ENCODE data around the gene PLOD2.

PLOD2 gene

GRCh38 chr3:146024260-146024659, 136.7 kb downstream of the PLOD2 start:
- no peak for DNase-seq (ENCODE audit: insufficient read length, low spot score)
- FAIRE-seq: no peak
- TF ChIP-seq PAX5 (IDR thresholded peaks at IDR 0.05; ENCODE audit: insufficient read depth, low read length, severe bottlenecking): no peak
- TF ChIP-seq POU2F2 (IDR thresholded peaks at IDR 0.05; ENCODE audit: low read depth, low read length): no peak
- no peak for TF ChIP-seq POLR2AphosphoS5 (IDR thresholded peaks at IDR 0.05; ENCODE audit: low read depth, low read length)
- no peak for TF ChIP-seq SPI1 (IDR thresholded peaks at IDR 0.05; ENCODE audit: low read depth, low read length)
- TF ChIP-seq TAF1 (IDR thresholded peaks at IDR 0.05; ENCODE audit: low read depth, low read length): no peak
- no peak for TF ChIP-seq POLR2A (IDR thresholded peaks at IDR 0.05; ENCODE audit: low read depth, low read length)

GRCh38 chr3:146020969-146021368, 140.0 kb downstream of the PLOD2 start:
- no peak for DNase-seq (ENCODE audit: insufficient read length, low spot score)
- no peak for TF ChIP-seq POU2F2 (IDR thresholded peaks at IDR 0.05; ENCODE audit: low read depth, low read length)
- TF ChIP-seq TAF1 (IDR thresholded peaks at IDR 0.05; ENCODE audit: low read depth, low read length): no peak
- TF ChIP-seq POLR2AphosphoS5 (IDR thresholded peaks at IDR 0.05; ENCODE audit: low read depth, low read length): no peak
- no peak for TF ChIP-seq PAX5 (IDR thresholded peaks at IDR 0.05; ENCODE audit: insufficient read depth, low read length, severe bottlenecking)
- TF ChIP-seq POLR2A (IDR thresholded peaks at IDR 0.05; ENCODE audit: low read depth, low read length): no peak
- TF ChIP-seq SPI1 (IDR thresholded peaks at IDR 0.05; ENCODE audit: low read depth, low read length): no peak
- no peak for FAIRE-seq

DNA sequence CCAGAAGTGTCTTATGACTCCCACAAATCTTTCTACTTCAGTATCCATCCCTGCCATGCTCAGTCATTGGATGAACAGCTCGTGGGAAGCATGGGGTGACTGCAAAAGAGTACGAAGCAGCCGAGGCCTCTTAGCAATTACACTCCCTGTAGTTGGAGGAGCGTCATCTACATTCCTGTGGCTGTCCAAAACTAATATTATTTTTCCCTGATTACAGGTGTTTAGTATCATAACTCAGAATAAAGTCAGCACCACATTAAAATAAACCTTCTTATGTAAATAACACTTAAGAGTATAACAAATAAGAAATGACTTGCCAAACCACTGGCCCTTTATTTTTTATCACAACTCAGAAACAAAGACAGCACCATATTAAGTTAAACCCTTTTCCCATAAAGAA, 141.5 kb downstream of the PLOD2 start:
- TF ChIP-seq SPI1 (IDR thresholded peaks at IDR 0.05; ENCODE audit: low read depth, low read length): no peak
- TF ChIP-seq POU2F2 (IDR thresholded peaks at IDR 0.05; ENCODE audit: low read depth, low read length): no peak
- TF ChIP-seq TAF1 (IDR thresholded peaks at IDR 0.05; ENCODE audit: low read depth, low read length): no peak
- TF ChIP-seq POLR2A (IDR thresholded peaks at IDR 0.05; ENCODE audit: low read depth, low read length): no peak
- TF ChIP-seq POLR2AphosphoS5 (IDR thresholded peaks at IDR 0.05; ENCODE audit: low read depth, low read length): no peak
- no peak for TF ChIP-seq PAX5 (IDR thresholded peaks at IDR 0.05; ENCODE audit: insufficient read depth, low read length, severe bottlenecking)
- DNase-seq (ENCODE audit: insufficient read length, low spot score): no peak
- no peak for FAIRE-seq
